SK-N-MC (cell line): ENCODE data around the gene SLC26A11.

Source experiments
- EZH2 ChIP-seq: fragments of 200-600 bp; sonication (generic); IDR thresholded peaks from one replicate; pipeline ENCODE4 v1.6.1; 2017; ENCODE audit warnings: antibody characterized with exemption
- POLR2AphosphoS5 ChIP-seq: IDR thresholded peaks from 2 replicates; pipeline ENCODE4 v1.6.1; 2012; ENCODE audit warnings: mild to moderate bottlenecking, low read depth, low read length, borderline replicate concordance

GRCh38 chr17:80297996-80298560 is 77.9 kb downstream of the SLC26A11 start:
- TF ChIP-seq EZH2 (no peak), POLR2AphosphoS5 (no peak)
